GM21390 (cell line): Measurements from ENCODE around the gene ZBTB17.
"Not testable (repeated sequence)": the region's sequence is repeated elsewhere in the genome, so short reads cannot be mapped to it uniquely, and the experiment has no call there.

Source experiments
- ATAC-seq: cut with Tn5 transposase; IDR thresholded peaks from one replicate; pipeline ENCODE4 v1.9.1; 2021; ENCODE audit not compliant: unreplicated experiment

Gene ZBTB17

GRCh38 chr1:15975805-15976680 lies at the start of gene ZBTB17:
Gene ZBTB17 (minus strand): TSS chr1:15976101. CDS start chr1:15948495, 27,606 bp downstream.
- ATAC-seq, result peak; percentile 77

- ATAC-seq, result no peak
These were observed 47.3 kb upstream of the ZBTB17 start for GRCh38 chr1:16023050-16023653.

- no peak for ATAC-seq
These were observed 46.5 kb upstream of the ZBTB17 start for GRCh38 chr1:16022393-16022792.

- no peak for ATAC-seq
These were observed 45.8 kb upstream of the ZBTB17 start, which contains the start of gene CLCNKA for GRCh38 chr1:16021681-16022080. Gene CLCNKA (plus strand): TSS chr1:16022036. CDS start chr1:16022620, 584 bp downstream.

- not testable (repeated sequence) for ATAC-seq
These were observed 45.0 kb upstream of the ZBTB17 start for GRCh38 chr1:16020878-16021277.

- no peak for ATAC-seq
These were observed 44.4 kb upstream of the ZBTB17 start for GRCh38 chr1:16020325-16020724.

- ATAC-seq, result no peak
These were observed 43.9 kb upstream of the ZBTB17 start for GRCh38 chr1:16019644-16020277.

- no peak for ATAC-seq
These were observed 43.1 kb upstream of the ZBTB17 start for GRCh38 chr1:16018749-16019643.

- no peak for ATAC-seq
These were observed 42.4 kb upstream of the ZBTB17 start for GRCh38 chr1:16018308-16018707.

- ATAC-seq, result no peak
These were observed 41.8 kb upstream of the ZBTB17 start, which contains the start of gene HSPB7 for GRCh38 chr1:16017461-16018303. Gene HSPB7 (minus strand): TSS chr1:16018043. CDS start chr1:16017963, 80 bp downstream.

- ATAC-seq, result no peak
These were observed 41.2 kb upstream of the ZBTB17 start for GRCh38 chr1:16017076-16017460.

GRCh38 chr1:16015960-16016901 lies 40.3 kb upstream of the ZBTB17 start:
- no peak for ATAC-seq

- no peak for ATAC-seq
These were observed 39.6 kb upstream of the ZBTB17 start for GRCh38 chr1:16015491-16015890.

GRCh38 chr1:16014509-16015482 lies 38.9 kb upstream of the ZBTB17 start:
- ATAC-seq, result no peak

- no peak for ATAC-seq
These were observed 38.0 kb upstream of the ZBTB17 start for GRCh38 chr1:16013908-16014258.

GRCh38 chr1:16013220-16013907 lies 37.5 kb upstream of the ZBTB17 start:
- no peak for ATAC-seq
